Liver (tissue), 9 donors: ENCODE results near the gene CACYBP. TPM values are rescaled to one million over a fixed set of nuclear protein-coding genes. Genes with fewer than 3 reads are reported as not detected.

Experiments
- DNase-seq: peaks from one replicate; pipeline ENCODE4 v3.0.0-alpha.2; 2017; ENCODE audit warnings: low spot score
- H3K27ac ChIP-seq, 2 donors: one replicate each; pipeline ENCODE4 v1.7.0; 2013; ENCODE audit warnings: inconsistent platforms in 2 of 2, low read length in 2 of 2, control low read depth in 1 of 2, low read depth in 1 of 2, mild to moderate bottlenecking in 1 of 2
- H3K27me3 ChIP-seq, 4 donors: one replicate each; pipeline versions ENCODE4 v1.6.1 to v1.7.0; 2013; ENCODE audit warnings: low read length in 3 of 4, inconsistent platforms in 1 of 4, mild to moderate bottlenecking in 1 of 4, moderate library complexity in 1 of 4; ENCODE audit not compliant: control insufficient read depth in 4 of 4, insufficient read depth in 4 of 4
- H3K36me3 ChIP-seq, 4 donors: one replicate each; pipeline versions ENCODE4 v1.6.1 to v1.7.0; 2013; ENCODE audit warnings: low read length in 3 of 4, mild to moderate bottlenecking in 3 of 4, low read depth in 1 of 4, moderate library complexity in 1 of 4; ENCODE audit not compliant: control insufficient read depth in 4 of 4, insufficient read depth in 3 of 4
- H3K4me1 ChIP-seq, 4 donors: one replicate each; pipeline versions ENCODE4 v1.6.1 to v1.7.0; 2013; ENCODE audit warnings: low read length in 3 of 4, mild to moderate bottlenecking in 3 of 4, moderate library complexity in 1 of 4; ENCODE audit not compliant: control insufficient read depth in 4 of 4, insufficient read depth in 4 of 4
- H3K4me3 ChIP-seq, 3 donors: one replicate each; pipeline versions ENCODE4 v1.6.1 to v1.7.0; 2013; ENCODE audit warnings: low read length in 3 of 3, control low read depth in 1 of 3, low read depth in 1 of 3, mild to moderate bottlenecking in 1 of 3
- H3K9ac ChIP-seq, 2 donors: one replicate each; pipeline ENCODE4 v1.7.0; 2013; ENCODE audit warnings: low read length in 2 of 2, mild to moderate bottlenecking in 2 of 2, moderate library complexity in 2 of 2, control low read depth in 1 of 2, low read depth in 1 of 2
- H3K9me3 ChIP-seq, 4 donors: one replicate each; pipeline versions ENCODE4 v1.6.1 to v1.7.0; 2013; ENCODE audit warnings: low read length in 3 of 4; ENCODE audit not compliant: control insufficient read depth in 4 of 4
- ATF3 ChIP-seq: IDR thresholded peaks from 2 replicates; pipeline ENCODE4 v1.6.1; 2016; ENCODE audit warnings: antibody characterized with exemption
- EGR1 ChIP-seq, 2 donors: IDR thresholded peaks; 2 replicates each; pipeline ENCODE4 v1.6.1; 2016 to 2018; ENCODE audit warnings: antibody characterized with exemption in 2 of 2, low read depth in 2 of 2
- FOXA1 ChIP-seq: IDR thresholded peaks from 2 replicates; pipeline ENCODE4 v1.6.1; 2016; ENCODE audit warnings: antibody characterized with exemption
- FOXA2 ChIP-seq: IDR thresholded peaks from 2 replicates; pipeline ENCODE4 v1.6.1; 2016; ENCODE audit warnings: antibody characterized with exemption
- GABPA ChIP-seq, 2 donors: IDR thresholded peaks in 1 of 2; conservative IDR thresholded peaks in 1 of 2; 2 replicates each; pipeline ENCODE4 v1.6.1; 2016; ENCODE audit warnings: antibody characterized with exemption in 2 of 2, mild to moderate bottlenecking in 1 of 2, moderate library complexity in 1 of 2
- HNF4A ChIP-seq, 2 donors: conservative IDR thresholded peaks; 2 replicates each; pipeline ENCODE4 v1.6.1; 2016; ENCODE audit warnings: antibody characterized with exemption in 2 of 2, mild to moderate bottlenecking in 2 of 2
- HNF4G ChIP-seq: IDR thresholded peaks from 2 replicates; pipeline ENCODE4 v1.6.1; 2016; ENCODE audit warnings: antibody characterized with exemption
- RAD21 ChIP-seq, 2 donors: IDR thresholded peaks; 2 replicates each; pipeline ENCODE4 v1.6.1; 2016; ENCODE audit warnings: antibody characterized with exemption in 2 of 2, mild to moderate bottlenecking in 2 of 2
- REST ChIP-seq: IDR thresholded peaks from 2 replicates; pipeline ENCODE4 v1.6.1; 2016; ENCODE audit warnings: antibody characterized with exemption, mild to moderate bottlenecking
- RXRA ChIP-seq, 2 donors: IDR thresholded peaks; 2 replicates each; pipeline ENCODE4 v1.6.1; 2017 to 2018; ENCODE audit warnings: antibody characterized with exemption in 2 of 2, mild to moderate bottlenecking in 1 of 2
- SP1 ChIP-seq: IDR thresholded peaks from 2 replicates; pipeline ENCODE4 v1.6.1; 2018; ENCODE audit warnings: antibody characterized with exemption, mild to moderate bottlenecking
- YY1 ChIP-seq: IDR thresholded peaks from 2 replicates; pipeline ENCODE4 v1.6.1; 2016; ENCODE audit warnings: antibody characterized with exemption, mild to moderate bottlenecking
- WGBS: extraction: QIAGEN DNeasy Blood & Tissue Kit; methylation state at CpG from one replicate; pipeline ENCODE4 v1.1.7; 2013; 5-methylcytosine and 5-hydroxymethylcytosine counted together
- polyA plus RNA-seq, 2 donors: library from polyadenylated mRNA; stranded (reverse) in 1 of 2; unstranded in 1 of 2; fragments of 200-250 nt in 1 of 2; fragments of >200 nt in 1 of 2; fragmentation: Nextera tagmentation in 1 of 2; extraction: Ambion mirVana in 1 of 2; gene quantifications; one replicate each; pipeline versions ENCODE4 v1.2.1 to v1.2.3, GENCODE V29; 2013 to 2015
- total RNA-seq, 2 donors: library from RNA; depleted of rRNA; stranded (reverse); fragments of >200 nt; gene quantifications; one replicate each; pipeline ENCODE4 v1.2.3, GENCODE V29; 2014
- TF ChIP-seq, protein P1 (sequence below): IDR thresholded peaks from 2 replicates; pipeline ENCODE4 v1.6.1; 2016; ENCODE audit warnings: antibody characterized with exemption
- TF ChIP-seq, protein P2 (sequence below): IDR thresholded peaks from 2 replicates; pipeline ENCODE4 v1.6.1; 2016; ENCODE audit warnings: antibody characterized with exemption
- TF ChIP-seq, protein P3 (sequence below): fragments of 150-350 bp; IDR thresholded peaks from 2 replicates; pipeline ENCODE4 v1.5.1; 2017; ENCODE audit warnings: improper control_type of control experiment, low read depth, low read length; ENCODE audit not compliant: missing input control
- donor health status: healthy.
- donor health status: healthy.
- donor health status: healthy.
- donor health status: healthy.
- donor health status: healthy.

Gene CACYBP
- total and polyA plus RNA-seq, 4 donors = 26.4 to 81.2 (median 36.6) TPM

GRCh38 chr1:175003521-175003920 lies 3.8 kb downstream of the CACYBP start:
- H3K27ac ChIP-seq = no peak overlapping the region
- peaks cover 0 to 31% (median 19%) of the 10 kb centered on the region in 4 donors for H3K36me3 ChIP-seq
- no peaks in the 10 kb centered on the region for H3K27me3 ChIP-seq
- H3K4me1 ChIP-seq = peaks cover 3 to 23% (median 10%) of the 10 kb centered on the region in 4 donors
- no peak for DNase-seq
- TF ChIP-seq HNF4G = no peak
- TF ChIP-seq FOXA2 = no peak
- TF ChIP-seq, protein P1, sequence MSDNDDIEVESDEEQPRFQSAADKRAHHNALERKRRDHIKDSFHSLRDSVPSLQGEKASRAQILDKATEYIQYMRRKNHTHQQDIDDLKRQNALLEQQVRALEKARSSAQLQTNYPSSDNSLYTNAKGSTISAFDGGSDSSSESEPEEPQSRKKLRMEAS = no peak
- no peak overlapping the region for H3K4me3 ChIP-seq
- 73% methylated on average over 2 of the region's 2 CpGs for WGBS
- no peak overlapping the region for H3K9ac ChIP-seq
- H3K9me3 ChIP-seq = no peaks in the 10 kb centered on the region

DNA sequence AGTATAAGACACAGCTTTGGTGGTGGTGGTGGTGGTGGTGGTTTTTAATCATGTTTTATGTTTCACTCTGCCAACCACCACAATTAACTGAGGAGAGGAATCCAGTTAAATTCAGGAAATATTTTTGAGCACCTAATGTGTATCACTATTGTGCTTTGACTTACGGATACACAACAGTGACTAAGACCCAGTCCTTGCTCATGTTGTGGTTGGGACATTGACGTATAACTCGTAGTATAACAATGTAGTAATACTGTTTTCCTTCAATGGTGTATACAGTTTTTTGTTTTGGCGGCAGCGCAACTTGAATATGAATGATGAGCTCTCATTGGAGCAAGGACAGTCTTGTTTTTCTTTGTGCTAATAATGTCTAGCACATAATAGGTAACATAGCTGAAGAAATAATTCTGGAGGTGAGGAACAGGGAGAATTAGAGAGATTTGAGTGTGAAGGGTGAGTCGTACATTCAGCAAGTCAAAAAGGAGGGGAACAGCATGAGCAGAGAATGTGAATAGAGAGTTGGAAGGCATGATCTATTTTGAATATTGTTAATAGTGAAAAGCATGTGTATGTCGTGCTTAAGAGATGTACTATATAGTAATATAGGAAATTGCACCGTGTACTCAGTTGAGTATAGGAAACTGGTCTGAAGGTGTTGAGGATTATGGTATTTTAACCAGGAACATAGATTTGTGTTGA lies 5.5 kb downstream of the CACYBP start:
- peaks cover 3 to 23% (median 10%) of the 10 kb centered on the region in 4 donors for H3K4me1 ChIP-seq
- H3K27me3 ChIP-seq = no peaks in the 10 kb centered on the region
- H3K27ac ChIP-seq = no peak overlapping the region
- no peak for TF ChIP-seq FOXA1
- TF ChIP-seq, protein P2, sequence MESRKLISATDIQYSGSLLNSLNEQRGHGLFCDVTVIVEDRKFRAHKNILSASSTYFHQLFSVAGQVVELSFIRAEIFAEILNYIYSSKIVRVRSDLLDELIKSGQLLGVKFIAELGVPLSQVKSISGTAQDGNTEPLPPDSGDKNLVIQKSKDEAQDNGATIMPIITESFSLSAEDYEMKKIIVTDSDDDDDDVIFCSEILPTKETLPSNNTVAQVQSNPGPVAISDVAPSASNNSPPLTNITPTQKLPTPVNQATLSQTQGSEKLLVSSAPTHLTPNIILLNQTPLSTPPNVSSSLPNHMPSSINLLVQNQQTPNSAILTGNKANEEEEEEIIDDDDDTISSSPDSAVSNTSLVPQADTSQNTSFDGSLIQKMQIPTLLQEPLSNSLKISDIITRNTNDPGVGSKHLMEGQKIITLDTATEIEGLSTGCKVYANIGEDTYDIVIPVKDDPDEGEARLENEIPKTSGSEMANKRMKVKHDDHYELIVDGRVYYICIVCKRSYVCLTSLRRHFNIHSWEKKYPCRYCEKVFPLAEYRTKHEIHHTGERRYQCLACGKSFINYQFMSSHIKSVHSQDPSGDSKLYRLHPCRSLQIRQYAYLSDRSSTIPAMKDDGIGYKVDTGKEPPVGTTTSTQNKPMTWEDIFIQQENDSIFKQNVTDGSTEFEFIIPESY = no peak
- TF ChIP-seq, protein P3, sequence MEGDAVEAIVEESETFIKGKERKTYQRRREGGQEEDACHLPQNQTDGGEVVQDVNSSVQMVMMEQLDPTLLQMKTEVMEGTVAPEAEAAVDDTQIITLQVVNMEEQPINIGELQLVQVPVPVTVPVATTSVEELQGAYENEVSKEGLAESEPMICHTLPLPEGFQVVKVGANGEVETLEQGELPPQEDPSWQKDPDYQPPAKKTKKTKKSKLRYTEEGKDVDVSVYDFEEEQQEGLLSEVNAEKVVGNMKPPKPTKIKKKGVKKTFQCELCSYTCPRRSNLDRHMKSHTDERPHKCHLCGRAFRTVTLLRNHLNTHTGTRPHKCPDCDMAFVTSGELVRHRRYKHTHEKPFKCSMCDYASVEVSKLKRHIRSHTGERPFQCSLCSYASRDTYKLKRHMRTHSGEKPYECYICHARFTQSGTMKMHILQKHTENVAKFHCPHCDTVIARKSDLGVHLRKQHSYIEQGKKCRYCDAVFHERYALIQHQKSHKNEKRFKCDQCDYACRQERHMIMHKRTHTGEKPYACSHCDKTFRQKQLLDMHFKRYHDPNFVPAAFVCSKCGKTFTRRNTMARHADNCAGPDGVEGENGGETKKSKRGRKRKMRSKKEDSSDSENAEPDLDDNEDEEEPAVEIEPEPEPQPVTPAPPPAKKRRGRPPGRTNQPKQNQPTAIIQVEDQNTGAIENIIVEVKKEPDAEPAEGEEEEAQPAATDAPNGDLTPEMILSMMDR = no peak
- no peak for TF ChIP-seq REST
- no peak for TF ChIP-seq HNF4A (conservative IDR thresholded peaks at IDR 0.05)
- TF ChIP-seq HNF4G = no peak
- no peak for TF ChIP-seq RXRA (IDR thresholded peaks at IDR 0.05)
- no peak for TF ChIP-seq YY1
- no peak for TF ChIP-seq EGR1 (IDR thresholded peaks at IDR 0.05; ENCODE audit: low read depth in 2 of 2)
- no peak for TF ChIP-seq SP1
- no peak for TF ChIP-seq ATF3
- no peak for TF ChIP-seq RAD21 (IDR thresholded peaks at IDR 0.05)
- no peak for TF ChIP-seq GABPA (IDR thresholded peaks at IDR 0.05 in 1 of 2, conservative IDR thresholded peaks at IDR 0.05 in 1 of 2)
- TF ChIP-seq, protein P1 = no peak
- no peak overlapping the region for H3K4me3 ChIP-seq
- no peak for DNase-seq
- WGBS = 95% methylated on average over 8 of the region's 8 CpGs
- peaks cover under 1 to 43% (median 28%) of the 10 kb centered on the region in 4 donors for H3K36me3 ChIP-seq
- no peak overlapping the region for H3K9ac ChIP-seq
- no peaks in the 10 kb centered on the region for H3K9me3 ChIP-seq
